SK-N-MC (cell line): Measurements from ENCODE around the gene ANKRD49.

Experiments used
- DNase-seq: peaks from one replicate; pipeline ENCODE4 v3.0.0-alpha.2; 2011; ENCODE audit warnings: low read depth, low spot score
- H3K27ac ChIP-seq: fragments of 200-600 bp; sonication (generic); 2 replicates; pipeline ENCODE4 v1.5.1; 2016; ENCODE audit warnings: mixed run types
- H3K36me3 ChIP-seq: fragments of 200-600 bp; sonication (generic); 2 replicates; pipeline ENCODE4 v1.6.1; 2017; ENCODE audit warnings: antibody characterized with exemption, low read length, mixed read lengths; ENCODE audit not compliant: insufficient read depth
- H3K4me3 ChIP-seq: fragments of 200-600 bp; sonication (generic); 2 replicates; pipeline ENCODE4 v1.5.1; 2016
- H3K9ac ChIP-seq: fragments of 200-600 bp; sonication (generic); 2 replicates; pipeline ENCODE4 v1.8.0; 2017; ENCODE audit warnings: mixed run types, mixed read lengths; ENCODE audit not compliant: insufficient read length
- H3K9me3 ChIP-seq: fragments of 200-600 bp; sonication (generic); 2 replicates; pipeline ENCODE4 v1.6.1; 2017; ENCODE audit warnings: low read depth, mild to moderate bottlenecking, antibody characterized with exemption, low read length, moderate library complexity, mixed read lengths
- EZH2 ChIP-seq: fragments of 200-600 bp; sonication (generic); IDR thresholded peaks from one replicate; pipeline ENCODE4 v1.6.1; 2017; ENCODE audit warnings: antibody characterized with exemption
- FOXP2 ChIP-seq: optimal IDR thresholded peaks from 2 replicates; pipeline ENCODE3; 2011; ENCODE audit warnings: mild to moderate bottlenecking, moderate library complexity; ENCODE audit not compliant: insufficient read depth; ENCODE audit errors: extremely low read length, control extremely low read depth
- POLR2AphosphoS5 ChIP-seq: IDR thresholded peaks from 2 replicates; pipeline ENCODE4 v1.6.1; 2012; ENCODE audit warnings: mild to moderate bottlenecking, low read depth, low read length, borderline replicate concordance

ANKRD49 gene

GRCh38 chr11:94455861-94456260 is 37.9 kb upstream of the ANKRD49 start:
- no peak for DNase-seq
- Histone ChIP-seq H3K4me3 (no peak overlapping the region), H3K9ac (no peak overlapping the region), H3K9me3 (no peaks in the 10 kb centered on the region), H3K27ac (no peak overlapping the region), H3K36me3 (peaks cover 26% of the 10 kb centered on the region)
- TF ChIP-seq FOXP2 = no peak
- TF ChIP-seq POLR2AphosphoS5 = no peak
- no peak for TF ChIP-seq EZH2

GRCh38 chr11:94457118-94458029 is 36.4 kb upstream of the ANKRD49 start:
- TF ChIP-seq POLR2AphosphoS5 (no peak), EZH2 (no peak), FOXP2 (no peak)
- no peak for DNase-seq
- Histone ChIP-seq H3K9ac (no peak overlapping the region), H3K27ac (no peak overlapping the region), H3K36me3 (peaks cover 30% of the 10 kb centered on the region), H3K9me3 (no peaks in the 10 kb centered on the region), H3K4me3 (no peak overlapping the region)

DNA sequence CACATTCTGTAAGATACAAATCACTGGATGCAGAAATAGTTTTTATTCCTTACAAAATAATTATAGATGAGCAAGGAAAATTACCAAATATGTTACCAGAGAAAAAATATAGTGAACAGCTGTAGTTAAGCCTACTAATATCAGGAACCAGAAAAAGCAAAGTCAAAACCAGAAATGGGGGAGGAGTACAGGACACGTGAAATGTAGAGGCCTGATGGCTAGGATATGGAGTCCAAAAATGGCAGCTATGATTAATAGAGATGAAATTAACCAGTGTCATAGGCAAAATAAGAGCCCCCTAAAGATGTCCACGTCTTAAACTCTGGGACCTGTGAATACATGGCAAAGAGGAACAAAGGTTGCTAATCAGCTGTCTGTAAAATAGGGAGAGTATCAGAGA is 34.2 kb upstream of the ANKRD49 start:
- Histone ChIP-seq H3K27ac (no peak overlapping the region), H3K9ac (no peak overlapping the region), H3K4me3 (no peak overlapping the region), H3K36me3 (peaks cover 21% of the 10 kb centered on the region), H3K9me3 (no peaks in the 10 kb centered on the region)
- TF ChIP-seq EZH2 = no peak
- TF ChIP-seq FOXP2 = no peak
- no peak for TF ChIP-seq POLR2AphosphoS5
- DNase-seq = no peak

- no peak overlapping the region for H3K27ac ChIP-seq
- TF ChIP-seq POLR2AphosphoS5 = no peak
- TF ChIP-seq FOXP2 = no peak
- no peak for TF ChIP-seq EZH2
- no peak overlapping the region for H3K4me3 ChIP-seq
- DNase-seq = no peak
- peaks cover 29% of the 10 kb centered on the region for H3K36me3 ChIP-seq
- no peaks in the 10 kb centered on the region for H3K9me3 ChIP-seq
- H3K9ac ChIP-seq = no peak overlapping the region
These were observed 24.4 kb upstream of the ANKRD49 start for GRCh38 chr11:94469416-94469815.

DNA sequence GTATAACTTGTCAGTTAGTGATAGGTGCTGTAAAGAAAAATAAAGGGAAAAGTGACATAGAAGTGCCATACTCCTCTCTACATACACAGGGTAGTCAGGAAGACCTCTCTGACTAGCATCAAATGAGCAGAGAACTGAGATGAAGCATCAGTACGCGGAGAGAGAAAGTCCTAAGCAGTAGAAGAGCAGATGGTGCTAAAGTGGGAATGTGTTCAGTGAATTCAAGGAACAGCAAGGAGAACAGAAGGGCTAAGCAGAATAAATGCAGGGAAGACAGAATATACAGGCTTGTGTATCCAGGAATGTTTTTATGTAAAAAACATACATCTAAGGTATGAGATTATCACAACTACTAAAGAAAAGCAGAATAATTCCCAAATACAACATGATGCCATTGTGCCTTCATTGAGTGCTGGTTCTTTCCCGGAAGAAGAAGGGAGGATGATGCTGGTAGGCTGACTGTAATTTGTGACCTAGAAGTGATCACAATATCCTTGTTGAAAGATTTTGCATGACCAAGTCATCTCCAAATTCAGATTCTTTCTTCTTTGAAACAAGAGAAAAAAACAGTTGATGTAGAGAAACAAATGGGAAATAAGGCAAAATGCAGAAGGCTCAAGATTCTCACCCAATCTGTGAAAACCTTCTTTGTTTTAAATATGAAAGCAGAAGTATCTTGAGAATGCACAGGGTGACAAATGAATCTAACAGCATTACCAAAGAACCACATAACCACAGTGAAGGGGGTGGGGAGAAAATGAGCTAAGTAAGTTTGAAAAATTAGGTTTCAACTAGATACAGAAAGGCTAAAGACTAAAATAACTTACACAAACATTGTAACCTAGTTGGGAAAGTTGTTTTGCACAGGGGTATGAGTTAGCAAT is 20.6 kb upstream of the ANKRD49 start:
- DNase-seq = no peak
- Histone ChIP-seq H3K9me3 (no peaks in the 10 kb centered on the region), H3K36me3 (peaks cover 42% of the 10 kb centered on the region), H3K27ac (no peak overlapping the region), H3K9ac (no peak overlapping the region), H3K4me3 (no peak overlapping the region)
- no peak for TF ChIP-seq POLR2AphosphoS5
- no peak for TF ChIP-seq EZH2
- TF ChIP-seq FOXP2 = no peak

GRCh38 chr11:94477624-94478023 is 16.2 kb upstream of the ANKRD49 start:
- Histone ChIP-seq H3K9ac (no peak overlapping the region), H3K27ac (no peak overlapping the region), H3K36me3 (peaks cover 45% of the 10 kb centered on the region), H3K4me3 (no peak overlapping the region), H3K9me3 (no peaks in the 10 kb centered on the region)
- no peak for TF ChIP-seq EZH2
- TF ChIP-seq POLR2AphosphoS5 = no peak
- no peak for TF ChIP-seq FOXP2
- no peak for DNase-seq

DNA sequence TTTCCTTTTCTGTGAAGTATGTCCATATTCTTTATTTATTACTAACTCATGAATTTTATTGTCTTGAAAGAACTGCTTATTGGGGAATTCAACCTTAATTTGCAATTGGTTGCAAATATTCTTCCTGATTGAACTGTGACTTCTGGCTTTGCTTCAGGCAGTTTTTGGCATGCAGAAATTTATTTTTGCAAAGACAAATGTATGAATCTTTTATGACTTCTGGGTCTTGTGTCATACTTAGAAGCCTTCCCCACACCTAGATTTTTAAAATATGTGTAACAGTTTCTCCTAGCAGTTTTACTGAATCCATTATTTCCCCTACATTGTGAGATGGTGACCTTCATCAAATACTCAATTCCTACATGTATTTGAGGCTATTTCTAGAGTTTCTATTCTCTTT is 12.4 kb upstream of the ANKRD49 start:
- no peak overlapping the region for H3K27ac ChIP-seq
- no peak for DNase-seq
- H3K9ac ChIP-seq = no peak overlapping the region
- TF ChIP-seq EZH2 = no peak
- no peaks in the 10 kb centered on the region for H3K9me3 ChIP-seq
- no peak overlapping the region for H3K4me3 ChIP-seq
- peaks cover 52% of the 10 kb centered on the region for H3K36me3 ChIP-seq

DNA sequence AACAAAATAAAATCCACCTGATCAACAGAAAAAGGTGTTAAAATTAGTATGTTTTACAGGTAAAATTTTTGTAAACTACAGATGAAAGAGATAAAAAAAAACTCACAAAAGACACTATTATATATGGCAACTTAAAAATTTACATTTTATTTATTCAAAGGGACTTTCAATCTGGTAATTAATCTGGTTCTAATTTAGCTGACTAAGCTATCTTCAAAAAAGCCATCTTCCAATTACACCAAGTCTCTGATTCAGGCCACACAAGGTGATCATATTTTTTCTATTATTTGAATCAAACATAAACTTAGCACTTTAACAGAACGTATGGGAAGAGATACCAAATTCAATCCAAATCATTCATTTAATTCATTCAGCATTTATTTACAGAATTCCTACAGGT is 7.7 kb upstream of the ANKRD49 start:
- H3K27ac ChIP-seq = no peak overlapping the region
- TF ChIP-seq FOXP2 (no peak), EZH2 (no peak), POLR2AphosphoS5 (no peak)
- DNase-seq = no peak
- no peak overlapping the region for H3K4me3 ChIP-seq
- no peaks in the 10 kb centered on the region for H3K9me3 ChIP-seq
- no peak overlapping the region for H3K9ac ChIP-seq
- peaks cover 74% of the 10 kb centered on the region for H3K36me3 ChIP-seq
